ENCODE measurements around the gene UBA52.

GRCh38 chr19:18596752-18597157 is 25.1 kb downstream of the UBA52 start:
- no peak for TF ChIP-seq POLR2A (IDR thresholded peaks at IDR 0.05)
- TF ChIP-seq CTCF (IDR thresholded peaks at IDR 0.05): no peak
- no peak for TF ChIP-seq POLR2AphosphoS5 (IDR thresholded peaks at IDR 0.05)
